TTC549 (cell line): ENCODE data around the gene OMD.
"Not testable (repeated sequence)": the region's sequence is repeated elsewhere in the genome, so short reads cannot be mapped to it uniquely, and the experiment has no call there.

ENCODE experiments used
- FAIRE-seq: peaks from 2 replicates; lab custom pipeline; 2012; peaks lifted over from hg19 to GRCh38; lab: Jason Lieb, UNC

The OMD gene

GRCh38 chr9:92424340-92424739 lies at the start of gene OMD:
TSS of gene OMD (minus strand) at chr9:92424471. CDS start at chr9:92417558, 6,913 bp downstream.
- no peak for FAIRE-seq

DNA sequence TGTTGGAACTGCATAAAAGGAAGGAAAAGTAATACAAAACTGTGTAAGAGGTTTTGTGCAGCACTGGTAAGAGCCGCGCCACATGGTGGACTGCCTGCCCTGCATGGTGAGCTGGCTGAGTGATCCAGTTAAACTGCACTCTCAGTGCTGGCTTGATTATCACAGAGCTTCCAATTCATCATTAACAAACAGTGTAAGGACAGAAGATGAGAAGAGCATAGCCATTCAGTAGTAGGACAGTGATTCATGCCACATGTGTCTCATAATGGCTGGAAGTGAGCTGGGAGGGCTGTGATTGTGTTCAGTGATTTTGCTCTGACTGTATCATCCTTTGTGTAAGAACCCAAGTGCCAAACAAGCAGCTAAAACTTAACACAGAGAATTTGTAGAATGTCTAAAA lies 43.9 kb upstream of the OMD start:
- no peak for FAIRE-seq

- FAIRE-seq, result no peak
Observed at GRCh38 chr9:92467511-92467910, 43.2 kb upstream of the OMD start.

- FAIRE-seq, result no peak
Observed at GRCh38 chr9:92467041-92467440, 42.8 kb upstream of the OMD start.

DNA sequence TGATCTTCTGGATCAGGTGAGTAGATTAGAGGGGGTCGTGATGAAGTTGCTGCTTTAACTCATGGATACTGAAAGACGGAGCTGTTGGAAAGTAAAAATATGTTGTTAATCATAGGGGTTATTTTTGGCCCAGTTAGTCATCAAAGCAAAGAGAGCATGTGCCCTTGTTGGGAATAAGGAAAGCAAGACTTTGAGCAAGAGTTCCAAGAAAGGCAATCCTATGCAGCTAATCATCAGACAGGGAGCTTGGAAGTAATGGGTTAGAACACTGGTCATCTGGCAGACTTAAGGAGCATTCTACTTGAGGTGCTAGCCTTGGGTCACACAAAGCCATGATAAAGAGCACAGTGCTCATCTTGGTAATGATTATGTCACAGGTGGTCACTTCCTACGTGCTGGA lies 39.7 kb upstream of the OMD start:
- FAIRE-seq, result no peak

GRCh38 chr9:92463387-92463786 lies 39.1 kb upstream of the OMD start:
- FAIRE-seq, result no peak

GRCh38 chr9:92457576-92457975 lies 33.3 kb upstream of the OMD start:
- no peak for FAIRE-seq

DNA sequence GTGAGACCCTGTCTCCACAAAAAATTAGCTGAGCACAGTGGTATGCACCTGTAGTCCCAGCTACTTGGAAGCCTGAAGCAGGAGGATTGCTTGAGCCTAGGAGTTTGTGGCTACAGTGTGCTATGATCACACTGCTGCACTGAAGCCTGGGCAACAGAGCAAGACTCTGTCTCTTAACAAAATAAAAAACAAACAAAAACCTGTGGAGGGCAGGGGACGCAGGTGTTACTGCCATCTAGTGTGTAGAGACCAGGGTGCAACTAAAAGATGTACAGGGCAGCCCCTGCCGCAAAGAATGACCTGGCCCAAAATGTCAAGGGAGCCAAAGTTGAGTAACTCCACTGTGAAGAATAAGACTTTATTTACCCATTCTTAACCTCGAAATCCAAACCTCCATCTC lies 30.9 kb upstream of the OMD start:
- FAIRE-seq, result no peak

DNA sequence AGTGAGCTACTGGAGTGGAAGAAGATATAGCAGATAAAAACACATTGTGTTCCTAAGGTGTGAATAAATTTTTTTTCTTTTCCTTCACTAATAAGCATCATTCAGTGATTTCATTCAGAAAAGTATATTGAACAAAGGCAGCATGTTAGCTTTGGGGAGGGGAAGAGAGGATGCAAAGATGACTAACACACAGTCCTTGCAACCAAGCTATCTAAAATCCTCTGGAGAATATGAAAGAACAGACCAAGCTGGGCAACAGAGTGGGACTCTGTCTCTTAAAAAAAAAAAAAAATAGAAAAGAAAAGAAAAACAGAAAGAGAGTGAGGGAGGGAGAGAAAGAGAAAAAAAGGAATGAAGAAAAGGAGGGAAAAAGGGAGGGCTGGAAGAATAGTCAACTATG lies 22.3 kb upstream of the OMD start:
- no peak for FAIRE-seq

GRCh38 chr9:92444841-92445240 lies 20.6 kb upstream of the OMD start:
- FAIRE-seq, result no peak

DNA sequence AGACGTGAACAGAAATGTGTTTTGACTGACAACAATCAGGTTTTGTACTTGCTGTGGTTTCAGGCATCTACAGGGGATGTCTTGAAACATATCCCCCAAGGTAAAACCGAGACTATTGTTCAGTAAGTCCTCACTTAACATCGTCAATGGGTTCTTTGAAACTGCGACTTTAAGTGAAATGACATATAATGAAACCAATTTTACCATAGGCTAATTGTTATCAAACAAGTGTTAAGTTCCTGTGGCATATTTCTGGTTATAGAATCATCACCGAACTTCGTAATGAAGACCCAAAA lies 16.4 kb upstream of the OMD start:
- no peak for FAIRE-seq

GRCh38 chr9:92439921-92440750 lies 15.9 kb upstream of the OMD start:
- FAIRE-seq, result no peak

DNA sequence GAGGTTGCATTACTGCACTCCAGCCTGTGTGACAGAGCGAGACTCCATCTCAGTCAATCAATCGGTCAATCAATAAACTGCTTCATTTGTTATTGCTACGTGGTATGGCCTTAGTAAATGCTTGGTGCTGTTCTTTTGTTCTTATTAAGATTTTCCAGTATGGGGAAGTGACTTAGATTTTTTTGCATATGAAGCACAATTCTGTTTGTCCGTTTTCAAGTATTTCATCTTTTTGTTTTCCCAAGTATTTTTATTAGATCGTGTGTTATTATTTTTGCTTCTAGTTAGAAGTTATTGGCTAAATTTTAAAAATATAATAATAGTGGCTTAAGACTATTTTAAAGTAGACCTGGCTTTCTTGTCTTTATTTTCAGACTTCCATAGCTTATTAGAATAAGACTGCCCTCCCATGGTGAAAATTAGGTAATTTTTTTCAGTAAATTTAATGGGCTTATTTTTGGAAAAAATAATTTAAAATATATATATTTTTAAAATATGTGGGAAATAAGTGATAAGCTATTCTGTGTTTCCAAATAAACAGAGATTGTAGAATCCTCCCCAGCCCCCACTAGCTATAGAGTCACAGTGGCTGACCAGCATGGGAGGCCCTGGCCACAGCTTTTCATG lies 14.7 kb upstream of the OMD start:
- peak; percentile 84 for FAIRE-seq

GRCh38 chr9:92435263-92435662 lies 11.0 kb upstream of the OMD start:
- FAIRE-seq, result no peak

GRCh38 chr9:92432972-92433548 lies 8.8 kb upstream of the OMD start:
- no peak for FAIRE-seq

GRCh38 chr9:92432350-92432749 lies 8.1 kb upstream of the OMD start:
- no peak for FAIRE-seq

GRCh38 chr9:92429836-92430235 lies 5.6 kb upstream of the OMD start:
- no peak for FAIRE-seq

- FAIRE-seq, result no peak
Observed at GRCh38 chr9:92426501-92427145, 2.4 kb upstream of the OMD start.

DNA sequence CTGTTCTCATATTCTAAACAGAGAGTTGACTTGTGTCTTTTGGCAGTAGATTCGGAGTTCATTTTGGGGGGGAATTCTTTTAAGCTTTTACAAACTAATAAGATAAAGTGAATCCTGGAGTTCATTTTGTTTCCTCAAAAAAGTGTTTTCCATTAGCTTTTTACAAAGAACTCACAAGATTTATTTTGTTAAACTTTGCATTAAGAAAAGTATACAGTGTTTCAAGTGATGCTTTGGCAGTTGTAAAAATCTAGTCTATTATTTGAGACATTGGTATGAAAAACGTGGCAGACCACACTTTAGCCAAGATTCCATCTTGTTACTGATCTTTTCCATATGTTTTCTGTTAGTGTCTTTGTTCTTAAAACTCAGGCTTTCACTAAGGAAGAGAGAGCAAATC lies 1.2 kb upstream of the OMD start:
- FAIRE-seq, result no peak

DNA sequence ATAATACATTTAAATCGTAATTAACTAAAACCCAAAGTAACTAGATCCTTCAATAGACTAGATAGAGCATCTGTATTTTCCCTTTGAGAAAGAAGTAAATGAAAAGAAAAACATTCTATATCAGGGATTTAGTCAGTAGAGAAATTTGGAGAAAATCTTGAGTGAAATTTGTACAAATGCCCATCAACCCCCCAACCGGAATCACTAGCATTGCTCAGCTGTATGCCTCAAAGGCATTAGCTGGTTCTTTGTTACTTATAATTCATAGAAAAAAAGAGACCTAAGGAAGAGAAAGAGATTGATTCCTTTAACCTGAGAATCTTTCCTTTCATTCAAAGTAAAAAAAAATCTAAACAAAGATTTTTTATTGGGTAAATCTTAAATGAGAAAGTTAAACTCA lies 659 bp downstream of the OMD start:
- FAIRE-seq, result no peak

DNA sequence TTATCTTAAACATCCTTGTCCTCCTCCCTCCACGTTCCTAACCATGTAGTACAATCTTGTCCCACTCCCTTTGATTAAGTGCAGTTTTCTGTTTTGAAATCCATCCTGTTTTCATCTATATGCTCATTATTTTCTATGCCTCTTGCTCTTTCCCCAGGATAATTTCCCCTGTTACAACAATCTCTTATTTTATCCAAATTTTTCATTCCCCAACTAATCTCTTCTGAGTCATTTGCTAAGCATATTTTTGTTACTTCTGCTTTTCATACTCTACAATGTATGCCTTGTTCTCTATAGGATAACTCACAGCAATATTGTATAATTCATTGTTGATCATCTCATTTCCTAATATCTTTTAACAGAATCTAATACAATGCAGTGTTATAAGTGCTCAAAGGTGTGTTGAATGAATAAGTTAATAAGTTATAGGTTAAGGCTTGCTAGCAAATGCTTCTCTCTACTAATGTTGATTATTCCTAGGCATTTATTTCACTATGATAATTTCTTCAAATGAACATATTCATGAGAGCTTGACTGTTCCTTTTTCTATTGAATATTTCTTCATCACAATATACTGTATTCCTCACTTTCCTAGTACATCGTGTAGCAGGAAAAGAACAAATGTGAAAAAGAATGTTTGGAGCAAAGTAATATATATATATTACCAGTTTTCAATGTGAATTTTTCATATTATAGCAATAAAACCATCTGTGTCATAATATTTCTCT lies 1.5 kb downstream of the OMD start:
- no peak for FAIRE-seq

DNA sequence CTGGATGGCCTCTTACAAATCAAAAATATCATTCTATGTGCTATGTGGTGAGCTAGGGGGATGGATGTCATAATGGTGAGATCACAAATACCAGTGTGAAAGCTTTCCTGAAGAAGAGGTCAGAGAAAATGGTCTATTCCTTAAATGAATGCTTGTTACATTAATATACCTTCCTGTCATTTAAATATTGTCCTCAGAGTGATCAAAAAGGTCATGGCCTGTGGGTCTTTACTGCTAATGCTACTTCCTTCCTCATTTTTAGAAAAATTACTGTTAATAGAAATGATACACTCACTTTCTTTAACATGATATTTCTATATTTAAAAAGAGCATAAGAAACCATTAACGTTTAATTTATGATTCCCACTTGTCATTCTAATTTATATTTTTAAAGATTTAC lies 9.7 kb downstream of the OMD start:
- no peak for FAIRE-seq

DNA sequence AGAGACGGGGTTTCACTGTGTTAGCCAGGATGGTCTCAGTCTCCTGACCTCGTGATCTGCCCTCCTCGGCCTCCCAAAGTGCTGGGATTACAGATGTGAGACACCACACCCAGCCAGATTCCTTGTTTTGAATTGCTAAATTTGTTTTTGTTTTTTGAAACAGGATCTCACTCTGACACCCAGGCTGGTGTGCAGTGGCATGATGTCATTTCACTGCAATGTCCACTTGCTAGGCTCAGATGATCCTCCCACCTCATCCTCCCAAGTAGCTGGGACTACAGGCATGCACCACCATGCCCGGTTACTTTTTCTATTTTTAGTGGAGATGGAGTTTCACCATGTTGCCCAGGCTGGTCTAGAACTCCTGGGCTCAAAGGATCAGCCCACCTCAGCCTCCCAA lies 13.1 kb downstream of the OMD start:
- not testable (repeated sequence) for FAIRE-seq
